GM18502 (cell line): Measurements from ENCODE around the gene GRIP1.
A peak's percentile ranks its signal among the peaks of the same experiment; 100 is the strongest.

Experiments used
- ATAC-seq: cut with Tn5 transposase; IDR thresholded peaks from one replicate; pipeline ENCODE4 v1.9.1; 2021; ENCODE audit warnings: mild to moderate bottlenecking; ENCODE audit not compliant: unreplicated experiment, poor library complexity

Gene GRIP1

DNA sequence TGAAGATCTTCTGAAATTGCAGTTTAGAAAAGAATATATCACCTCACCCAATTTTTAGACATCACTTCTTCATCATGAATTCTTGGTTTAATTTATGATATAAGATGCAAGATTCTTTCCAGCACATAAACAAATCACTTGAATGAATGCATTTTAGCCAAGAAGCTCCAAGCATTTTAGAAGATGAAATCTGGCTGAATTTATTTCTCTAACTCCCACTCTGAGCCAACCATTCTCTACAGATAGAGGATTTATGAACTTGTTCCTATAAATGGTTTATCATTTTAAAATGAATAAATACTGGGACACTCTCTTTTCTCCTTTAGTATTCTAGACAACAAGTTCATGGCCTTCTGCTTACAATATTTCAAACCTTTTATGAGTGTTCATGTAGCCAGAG is 71.7 kb downstream of the GRIP1 start:
- no peak for ATAC-seq

DNA sequence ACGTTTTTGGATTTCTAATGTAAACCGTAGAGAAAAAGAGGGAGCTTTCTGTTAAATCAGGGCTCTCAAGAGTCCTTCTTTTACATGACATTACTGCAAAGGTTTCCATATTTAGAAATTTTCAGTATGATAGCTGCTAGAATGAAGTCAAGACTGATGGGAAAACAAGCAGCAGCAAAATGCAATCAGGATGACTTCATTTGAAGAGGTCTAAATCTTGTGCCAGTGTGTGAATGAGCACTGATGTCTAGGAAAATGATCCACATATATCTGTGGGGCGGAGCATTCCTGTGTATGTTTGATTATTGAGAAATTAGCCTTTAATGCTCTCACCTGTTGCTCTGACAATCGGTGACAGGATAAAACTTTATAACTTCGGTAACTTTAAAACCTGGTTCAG is 73.6 kb downstream of the GRIP1 start:
- no peak for ATAC-seq

DNA sequence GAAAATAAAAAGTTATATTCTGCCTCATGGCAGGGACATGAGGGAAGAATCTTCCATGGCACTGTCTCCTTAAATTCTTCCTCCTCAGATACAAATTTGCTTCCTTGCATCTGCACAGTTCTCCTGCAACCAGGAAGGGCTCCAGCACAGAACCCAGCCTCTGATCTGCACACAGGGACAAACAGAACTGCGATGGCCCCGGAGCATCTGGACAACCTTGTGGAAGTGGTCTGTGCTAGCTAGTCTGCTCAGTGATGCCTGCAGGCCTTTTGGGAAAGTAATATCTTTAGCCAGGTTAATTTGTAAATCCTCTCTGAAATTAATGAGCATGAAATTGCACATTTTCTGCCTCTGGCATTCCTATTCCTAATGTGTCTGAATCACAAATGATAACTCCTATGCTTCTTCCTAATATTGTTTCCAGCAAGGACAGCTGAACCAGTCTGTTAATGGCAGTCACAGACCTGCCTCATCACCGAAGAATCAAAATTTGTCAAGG is 74.8 kb downstream of the GRIP1 start:
- no peak for ATAC-seq

DNA sequence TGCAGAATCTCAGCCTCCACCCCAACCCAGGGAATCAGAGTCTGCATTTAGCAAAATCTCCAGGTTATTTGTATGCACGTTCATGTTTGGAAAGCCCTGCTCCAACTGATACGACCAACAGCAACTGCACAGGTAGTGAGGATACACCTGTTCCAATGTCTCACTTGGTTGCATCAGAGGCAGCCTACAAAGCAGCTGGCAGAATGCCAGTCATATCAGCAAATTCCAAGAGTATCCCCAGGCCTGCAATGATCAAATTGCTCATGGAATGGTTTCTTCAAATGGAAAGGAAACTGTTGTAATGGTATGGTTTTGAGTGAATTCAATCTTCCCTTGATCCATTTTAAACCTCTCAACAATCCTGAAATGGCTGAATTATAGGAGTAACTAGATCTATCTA is 75.4 kb downstream of the GRIP1 start:
- no peak for ATAC-seq

DNA sequence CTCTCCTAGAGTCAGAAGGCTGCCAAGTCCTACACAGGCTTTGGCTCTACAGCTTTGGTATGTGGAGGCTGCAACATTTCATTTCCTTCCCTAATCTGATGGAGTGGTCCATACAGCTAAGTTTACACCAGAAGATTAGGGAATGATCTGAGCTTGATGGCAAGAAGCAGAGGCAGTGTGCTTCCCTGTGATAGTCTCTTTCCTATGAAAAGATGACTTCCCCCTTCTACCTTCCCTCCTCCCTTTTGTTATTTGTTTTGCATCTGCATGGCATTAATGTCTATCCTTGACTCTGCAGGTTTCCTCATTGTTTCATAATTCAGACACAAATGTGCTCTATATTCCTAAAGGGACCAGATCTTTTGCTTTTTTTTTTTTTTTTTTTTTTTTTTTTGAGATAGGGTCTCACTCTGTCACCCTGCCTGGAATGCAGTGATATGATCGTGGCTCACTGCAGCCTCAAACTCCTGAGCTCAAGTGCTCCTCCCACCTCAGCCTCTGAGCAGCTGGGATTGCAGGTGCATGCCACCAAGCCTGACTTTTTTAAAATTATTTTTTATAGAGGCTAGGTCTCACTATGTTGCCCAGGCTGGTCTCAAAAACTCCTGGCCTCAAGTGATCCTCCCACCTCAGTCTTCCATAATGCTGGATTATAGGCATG is 76.3 kb downstream of the GRIP1 start:
- no peak for ATAC-seq

DNA sequence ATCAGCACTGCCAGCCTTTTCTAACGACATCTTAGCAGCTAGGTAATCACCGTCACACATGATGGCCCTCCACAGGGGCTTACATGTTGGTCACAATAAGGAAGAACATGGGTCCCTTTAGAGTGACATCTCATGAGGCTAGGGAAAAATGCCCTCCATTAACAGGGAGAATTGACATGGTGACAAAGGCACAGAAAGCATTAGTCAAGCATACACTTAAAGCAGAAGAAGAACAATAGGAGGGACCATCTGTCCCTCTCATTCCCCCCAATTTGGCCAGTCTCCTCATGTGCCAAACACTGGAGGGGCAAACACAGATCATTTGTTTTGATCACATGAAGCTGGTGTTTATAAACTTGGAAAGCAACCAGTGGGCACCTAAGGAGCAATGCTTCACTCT is 78.0 kb downstream of the GRIP1 start:
- no peak for ATAC-seq

DNA sequence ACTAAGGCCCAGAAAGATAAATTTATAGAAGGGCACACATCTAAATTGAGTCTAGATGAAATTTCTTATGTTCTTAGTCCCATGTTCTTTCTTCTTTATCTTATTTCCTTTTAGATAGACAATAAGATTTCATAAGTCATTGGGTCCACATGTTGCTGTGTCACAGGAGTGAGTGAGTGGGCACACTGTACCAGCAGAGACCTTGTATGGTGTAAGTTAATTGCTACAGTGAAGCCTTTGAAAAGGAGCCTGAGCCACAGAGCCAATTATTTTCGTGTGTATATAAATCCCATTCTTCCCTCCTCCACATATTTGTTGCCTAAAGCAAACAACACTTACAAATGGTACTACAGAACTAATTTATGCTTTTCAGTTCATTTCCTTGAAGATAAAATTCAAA is 79.1 kb downstream of the GRIP1 start:
- ATAC-seq: no peak

DNA sequence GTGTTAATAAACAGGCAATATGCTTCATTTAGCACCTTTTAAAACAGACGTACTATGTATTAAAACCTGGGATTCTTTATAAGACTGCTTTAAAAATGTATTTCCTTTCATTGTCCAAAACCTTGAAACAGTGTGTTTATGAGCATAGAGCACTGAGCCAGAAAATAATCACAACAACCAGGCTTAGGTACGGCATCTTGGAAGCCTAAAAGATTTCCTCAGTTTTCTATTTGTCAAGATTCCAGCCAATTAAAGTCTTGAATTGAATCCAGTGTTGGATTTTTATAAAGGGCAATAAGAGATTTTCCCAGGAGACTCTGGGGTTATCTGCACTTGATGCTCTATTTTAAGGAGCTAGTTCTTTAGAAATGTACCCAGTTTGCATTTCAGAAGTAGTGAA is 80.3 kb downstream of the GRIP1 start:
- ATAC-seq: no peak

DNA sequence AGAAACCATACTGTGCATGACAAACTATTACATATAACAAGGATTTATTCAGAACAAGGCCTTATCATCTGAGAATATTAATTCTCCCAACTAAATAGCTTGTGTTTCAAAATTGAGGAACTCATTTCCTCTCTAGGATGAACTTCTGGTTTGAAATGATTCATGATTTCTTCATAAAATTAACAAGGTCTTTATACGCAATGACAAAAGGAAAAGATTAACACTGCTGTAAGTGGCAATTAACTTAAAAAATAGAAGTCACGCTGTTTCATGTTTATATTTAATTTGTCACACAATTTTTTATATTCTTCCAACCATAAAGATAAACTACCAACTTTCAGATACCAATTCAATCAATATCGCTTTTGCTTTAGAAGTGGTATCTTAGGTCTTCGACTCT is 80.8 kb downstream of the GRIP1 start:
- ATAC-seq: no peak

DNA sequence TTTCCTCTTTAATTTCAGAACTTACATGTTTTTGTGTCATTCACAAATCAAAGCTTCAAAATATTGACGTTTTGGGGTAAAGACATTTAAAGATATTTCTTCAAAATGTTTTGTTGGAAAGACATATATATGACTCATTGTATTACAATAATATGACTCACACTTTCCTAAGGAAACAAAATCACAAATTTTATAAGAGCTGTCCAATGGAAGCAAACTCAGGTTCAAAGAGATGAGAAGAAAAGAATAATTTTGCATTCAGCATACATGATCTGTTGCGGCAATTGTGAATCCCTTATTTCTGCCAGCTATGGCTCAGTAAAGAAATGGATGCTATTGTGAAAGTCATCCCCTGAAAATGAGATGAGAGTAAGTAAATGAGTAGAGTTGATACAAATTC is 82.7 kb downstream of the GRIP1 start:
- no peak for ATAC-seq

DNA sequence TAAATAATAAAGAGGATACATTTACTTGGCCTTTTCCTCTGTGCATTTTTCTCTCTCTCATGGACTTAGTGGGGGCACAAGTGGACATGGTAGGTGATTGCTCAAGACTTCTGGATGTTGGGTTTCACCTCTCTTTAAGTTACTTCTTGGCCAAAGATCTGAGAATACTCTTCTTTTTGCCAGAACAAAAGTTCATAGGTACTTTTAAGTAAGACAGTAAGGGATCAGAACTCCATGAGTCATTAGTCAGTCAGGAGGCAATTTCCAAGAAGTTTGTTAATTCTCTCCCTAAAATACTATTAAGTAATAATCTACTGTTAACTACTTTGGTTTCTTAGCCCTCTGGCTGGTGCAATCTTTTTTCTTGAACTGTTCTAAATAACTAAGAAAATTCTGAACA is 84.2 kb downstream of the GRIP1 start:
- no peak for ATAC-seq

DNA sequence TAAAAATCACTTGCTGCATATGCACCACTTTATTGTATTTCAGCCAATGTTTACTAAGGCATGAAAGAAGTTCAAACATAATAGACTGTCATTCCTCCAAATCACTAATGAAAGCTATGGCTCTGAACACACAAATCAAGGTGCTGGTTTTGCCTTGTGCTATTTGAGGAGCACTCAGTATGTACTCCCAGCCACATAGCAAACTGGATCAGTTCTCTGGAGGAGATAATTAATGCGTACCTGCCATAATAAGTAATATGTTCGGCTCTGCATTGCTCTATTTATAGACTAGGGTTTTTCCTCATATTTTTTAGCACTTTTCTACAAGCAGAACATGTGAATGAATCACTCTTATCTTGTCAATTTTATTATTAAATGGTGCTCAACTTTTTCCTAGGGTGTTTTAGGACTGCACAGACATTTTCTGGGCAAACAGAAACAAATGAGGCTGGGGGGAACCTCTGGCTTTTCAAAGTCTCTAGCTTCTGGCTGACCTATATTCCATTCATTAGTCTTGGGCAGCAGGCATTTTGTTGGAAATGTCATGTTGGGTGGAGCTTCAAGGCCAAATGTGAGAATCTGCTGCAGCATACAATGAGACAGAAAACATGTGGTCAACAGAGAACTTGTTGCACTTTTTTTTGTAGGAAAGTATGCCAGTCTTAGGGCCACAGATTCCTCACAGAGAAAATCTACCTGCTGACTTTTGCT is 88.4 kb downstream of the GRIP1 start:
- no peak for ATAC-seq

DNA sequence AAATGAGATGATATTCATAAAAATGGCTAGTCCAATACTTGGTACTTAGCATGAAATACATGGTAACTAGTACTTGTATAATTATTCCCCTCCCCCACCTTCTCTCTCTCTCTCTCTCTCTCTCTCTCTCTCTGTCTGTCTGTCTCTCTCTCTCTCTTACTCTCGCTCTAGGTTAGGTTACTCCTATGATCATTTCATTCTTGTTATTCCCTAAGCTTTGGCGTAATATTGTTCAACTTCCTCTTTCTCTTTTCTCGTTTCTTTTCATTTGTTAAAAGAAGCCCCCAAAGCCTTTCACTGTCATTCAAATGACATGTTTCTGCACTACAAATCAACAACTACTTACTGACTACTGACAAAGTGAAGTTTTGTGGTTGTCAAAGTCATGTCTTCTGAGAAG is 89.8 kb downstream of the GRIP1 start:
- no peak for ATAC-seq

DNA sequence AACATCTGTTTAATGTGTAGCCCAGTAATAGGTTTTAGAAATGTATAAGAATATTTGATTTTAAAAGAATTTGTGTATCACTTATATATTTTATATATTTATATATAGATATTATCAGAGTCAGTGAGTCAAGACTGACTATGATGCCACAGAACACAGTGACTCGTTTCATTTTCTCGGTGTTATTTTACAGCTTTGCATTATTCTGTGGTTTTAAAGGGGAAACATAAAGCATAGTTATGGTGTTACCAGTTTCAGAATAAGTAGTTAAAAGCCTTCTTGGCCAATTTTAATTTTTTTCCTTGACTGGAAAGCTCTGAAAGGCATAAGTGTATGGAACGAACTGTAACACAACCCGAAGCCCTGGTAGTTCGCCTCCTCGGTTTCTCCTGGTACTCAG is 91.0 kb downstream of the GRIP1 start:
- ATAC-seq: peak; percentile 59

DNA sequence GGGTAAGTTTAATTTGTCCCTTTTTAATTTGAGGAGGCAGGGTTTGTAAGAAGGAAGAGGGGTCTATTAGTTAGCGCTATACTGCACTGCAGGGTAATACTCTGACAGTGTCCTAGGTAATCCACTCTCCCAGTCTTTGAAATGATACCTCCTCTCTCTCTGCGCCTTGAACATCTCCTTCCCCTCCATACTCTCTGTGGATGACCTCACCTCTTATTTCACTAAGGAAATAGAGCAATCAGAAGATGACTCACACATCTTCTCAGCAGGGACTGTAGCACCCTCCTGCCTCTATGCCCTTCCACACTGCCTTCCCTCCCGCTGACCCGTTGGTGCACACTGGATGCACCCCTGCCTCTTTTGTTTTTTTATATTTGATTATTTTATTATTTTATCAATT is 94.2 kb downstream of the GRIP1 start:
- no peak for ATAC-seq

DNA sequence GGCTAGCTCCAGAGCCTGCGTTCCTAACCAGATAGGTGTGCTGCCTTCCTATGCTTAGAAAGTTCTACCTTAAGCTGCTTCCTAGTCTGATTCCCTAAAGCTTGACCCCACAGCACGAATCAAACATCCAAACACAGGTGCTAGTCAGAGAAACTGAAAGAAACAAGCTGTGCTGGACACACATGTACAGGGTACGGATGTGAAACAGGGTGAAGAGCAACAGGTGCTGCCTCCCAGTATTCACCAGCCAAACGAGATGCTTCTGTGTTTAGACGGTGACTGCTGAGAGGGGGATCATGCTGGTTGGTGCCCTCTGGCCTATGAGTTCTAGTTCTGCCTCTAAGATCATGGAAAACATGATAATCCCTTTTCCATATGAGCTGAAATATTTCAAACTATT is 105.3 kb downstream of the GRIP1 start:
- peak; percentile 88 for ATAC-seq

DNA sequence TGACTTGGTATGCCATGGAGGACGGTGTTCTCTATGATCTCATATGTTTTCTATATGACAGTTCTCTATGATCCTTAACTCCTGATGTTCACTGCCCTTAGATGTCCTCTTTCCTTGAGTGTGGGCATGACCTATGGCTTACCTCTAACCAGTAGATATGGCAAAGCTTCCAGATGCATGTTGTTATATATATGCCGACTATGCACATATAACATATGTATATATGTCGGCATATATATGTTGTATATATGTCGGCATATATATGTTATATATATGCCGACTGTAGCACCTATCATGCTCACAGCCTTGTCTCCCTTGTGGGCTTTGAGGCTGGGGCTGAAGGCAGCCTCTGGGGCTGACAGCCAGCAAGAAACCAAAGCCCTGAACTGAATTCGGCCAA is 106.0 kb downstream of the GRIP1 start:
- ATAC-seq: no peak

DNA sequence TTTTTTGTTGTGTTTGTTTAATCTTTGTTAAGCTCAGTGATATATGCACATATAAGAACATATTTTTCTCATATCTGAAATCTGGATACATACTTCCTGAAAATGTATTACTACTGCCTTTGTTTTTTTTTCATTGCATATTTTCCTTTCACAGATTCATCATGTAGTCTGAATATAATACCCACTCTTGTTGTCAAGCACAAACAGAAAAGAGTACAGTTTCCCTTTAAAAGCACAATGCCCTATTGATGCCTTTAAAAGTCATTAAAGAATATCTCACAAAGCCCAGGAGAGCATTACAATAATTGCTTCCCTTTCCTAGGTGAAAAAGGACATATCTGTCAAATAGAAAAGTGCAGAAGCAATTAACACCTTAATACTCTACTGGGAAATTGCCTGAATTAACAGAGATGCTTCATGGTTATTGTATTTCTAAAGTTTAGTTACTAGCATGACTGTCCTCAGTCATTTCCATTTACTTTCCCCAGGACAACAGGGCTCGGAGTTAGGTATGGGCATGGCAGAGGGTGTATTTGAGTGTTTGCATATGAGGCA is 107.4 kb downstream of the GRIP1 start:
- no peak for ATAC-seq

DNA sequence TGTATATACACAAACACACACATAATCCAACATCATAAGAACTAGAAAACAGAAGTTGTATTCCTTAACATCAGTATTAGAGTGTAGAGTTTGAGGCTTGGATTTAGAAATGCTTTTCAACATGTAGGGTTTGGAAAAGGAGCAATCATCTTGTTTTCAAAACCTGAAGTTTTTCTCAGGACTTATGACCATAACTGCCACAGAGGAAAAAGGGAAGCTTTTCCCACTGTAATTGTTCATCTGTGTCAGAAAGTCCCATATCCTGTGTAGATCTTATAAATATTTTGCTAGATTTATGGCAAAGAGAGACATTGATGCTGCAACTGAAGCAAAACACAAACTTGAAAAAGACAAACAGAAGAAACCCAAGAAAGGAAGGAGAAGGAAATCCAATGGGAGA is 115.7 kb downstream of the GRIP1 start:
- no peak for ATAC-seq

DNA sequence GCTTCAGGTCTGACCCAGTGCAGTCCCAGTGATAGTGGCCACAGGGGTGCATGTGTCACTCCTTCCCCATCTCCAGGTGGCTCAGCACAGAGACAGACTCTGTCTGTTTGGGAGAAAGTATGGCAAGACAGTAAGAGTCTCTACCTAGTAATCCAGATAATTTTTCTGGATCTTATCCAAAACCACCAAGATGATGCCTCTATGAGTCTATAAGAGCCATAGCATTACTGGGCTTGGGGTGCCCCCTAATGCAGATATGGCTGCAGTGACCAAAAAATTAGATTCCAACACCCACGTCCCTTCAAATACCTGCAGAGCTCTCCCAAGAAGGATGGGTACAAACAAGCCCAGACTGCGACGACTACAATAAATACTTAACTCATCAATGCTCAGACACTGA is 123.8 kb downstream of the GRIP1 start:
- ATAC-seq: no peak

DNA sequence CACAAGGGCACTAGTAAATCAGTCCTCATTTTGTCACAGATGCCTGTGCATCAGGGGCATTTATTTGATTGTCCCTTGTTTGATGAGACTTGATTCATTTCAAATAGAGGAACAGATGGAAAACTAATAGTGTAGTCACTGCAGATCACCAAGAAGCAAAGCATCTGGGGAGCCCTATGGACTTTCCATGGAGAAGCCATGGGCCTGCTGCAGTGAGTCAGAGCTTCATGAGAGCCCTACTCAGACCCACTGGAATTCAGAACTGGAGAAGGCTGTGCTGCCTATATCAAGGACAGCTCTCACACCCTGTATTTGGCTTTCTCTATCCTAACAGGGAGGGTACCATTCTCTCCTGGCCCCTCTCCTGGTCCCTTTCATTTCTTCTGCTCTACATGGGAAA is 126.2 kb downstream of the GRIP1 start:
- ATAC-seq: no peak

DNA sequence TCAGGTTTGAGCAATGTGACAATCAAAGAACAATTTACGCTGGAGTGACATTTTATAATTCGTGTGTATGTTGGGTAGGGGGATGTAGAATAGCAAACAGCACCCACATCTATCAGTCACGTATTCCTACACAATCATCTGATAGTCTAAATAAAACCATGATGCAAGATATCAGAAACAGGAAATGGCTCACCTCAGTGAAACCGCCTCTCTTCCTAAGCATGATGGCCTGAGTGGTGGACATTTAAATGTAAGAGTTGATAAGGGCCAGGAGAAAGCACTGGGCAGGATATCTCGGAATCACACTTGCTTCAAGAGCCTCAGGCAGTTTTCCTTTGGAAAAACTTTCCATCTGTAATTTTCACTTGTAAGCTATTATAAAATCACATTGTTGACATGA is 128.2 kb downstream of the GRIP1 start:
- no peak for ATAC-seq
